KMS-11 (cell line): Measurements from ENCODE around the gene CHCHD6.

Experiments
- H2AFZ ChIP-seq: fragments of 200-600 bp; sonication (generic); 2 replicates; pipeline ENCODE4 v1.6.1; 2016; ENCODE audit warnings: antibody characterized with exemption, mixed run types, low read depth
- H3K27ac ChIP-seq: fragments of 200-600 bp; sonication (generic); 2 replicates; pipeline ENCODE4 v1.6.1; 2016; ENCODE audit warnings: mild to moderate bottlenecking, mixed run types
- H3K27me3 ChIP-seq: fragments of 200-600 bp; sonication (generic); 2 replicates; pipeline ENCODE4 v1.6.1; 2017; ENCODE audit warnings: mild to moderate bottlenecking, low read depth, mixed run types, moderate library complexity; ENCODE audit not compliant: insufficient read depth
- H3K36me3 ChIP-seq: fragments of 200-600 bp; sonication (generic); 2 replicates; pipeline ENCODE4 v1.6.1; 2017; ENCODE audit warnings: mild to moderate bottlenecking, mixed run types; ENCODE audit not compliant: insufficient read depth
- H3K4me1 ChIP-seq: fragments of 200-600 bp; sonication (generic); 2 replicates; pipeline ENCODE4 v1.6.1; 2016; ENCODE audit warnings: mild to moderate bottlenecking, low read depth, mixed run types; ENCODE audit not compliant: poor library complexity, severe bottlenecking
- H3K4me2 ChIP-seq: fragments of 200-600 bp; sonication (generic); 2 replicates; pipeline ENCODE4 v1.7.0; 2016; ENCODE audit warnings: mild to moderate bottlenecking, mixed run types
- H3K4me3 ChIP-seq: fragments of 200-600 bp; sonication (generic); IDR thresholded peaks from 2 replicates; pipeline ENCODE4 v1.6.1; 2017; ENCODE audit warnings: low read depth, low read length, mixed read lengths; ENCODE audit not compliant: insufficient read depth
- H3K79me2 ChIP-seq: fragments of 200-600 bp; sonication (generic); 2 replicates; pipeline ENCODE4 v1.6.1; 2016; ENCODE audit warnings: low read depth, mixed run types; ENCODE audit not compliant: insufficient read depth
- H3K9ac ChIP-seq: fragments of 200-600 bp; sonication (generic); 2 replicates; pipeline ENCODE4 v1.6.1; 2016; ENCODE audit warnings: mild to moderate bottlenecking, mixed run types
- H4K20me1 ChIP-seq: fragments of 200-600 bp; sonication (generic); 2 replicates; pipeline ENCODE4 v1.6.1; 2016; ENCODE audit warnings: mild to moderate bottlenecking, mixed run types; ENCODE audit not compliant: insufficient read depth
- TF ChIP-seq, protein P1 (sequence below): fragments of 200-600 bp; sonication (generic); conservative IDR thresholded peaks from 2 replicates; pipeline ENCODE4 v1.6.1; 2017; ENCODE audit warnings: low read depth, mild to moderate bottlenecking, antibody characterized with exemption, low read length, moderate library complexity, mixed read lengths

CHCHD6 gene

DNA sequence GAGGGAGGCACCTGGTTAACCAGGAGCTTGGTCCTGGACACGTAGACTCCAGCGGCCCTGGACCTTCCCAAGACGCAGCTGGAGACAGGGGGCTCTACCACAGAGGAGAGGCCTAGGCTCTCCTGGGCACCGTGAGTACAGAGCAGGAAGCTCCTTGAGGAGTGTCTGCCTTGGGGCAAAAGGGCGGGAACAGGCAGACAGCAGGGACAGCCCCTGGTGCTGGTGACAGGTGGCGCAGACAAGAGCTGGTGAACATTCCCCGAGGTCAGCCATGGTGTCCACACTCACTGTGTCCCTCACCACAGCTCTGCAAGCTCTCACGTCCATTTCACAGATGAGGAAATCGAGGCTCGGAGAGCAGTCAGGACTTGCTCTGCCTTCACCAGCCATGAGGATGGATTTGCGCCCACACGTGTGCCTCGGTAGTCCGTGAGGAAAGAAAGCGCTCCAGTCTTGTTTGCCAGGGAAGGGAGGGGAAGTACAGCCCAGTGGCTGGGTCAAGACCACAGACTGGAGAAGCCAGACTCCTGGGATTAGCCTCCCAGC is 276.3 kb downstream of the CHCHD6 start:
- Histone ChIP-seq H3K79me2 (peaks cover 17% of the 10 kb centered on the region; the same call in 1 of the 2 replicates), H2AFZ (no peak overlapping the region), H3K36me3 (no peaks in the 10 kb centered on the region), H3K27me3 (no peaks in the 10 kb centered on the region), H4K20me1 (no peaks in the 10 kb centered on the region), H3K4me3 (no peak overlapping the region), H3K27ac (no peak overlapping the region), H3K4me1 (peaks cover 7% of the 10 kb centered on the region), H3K9ac (no peak overlapping the region), H3K4me2 (no peak overlapping the region)
- TF ChIP-seq, protein P1, sequence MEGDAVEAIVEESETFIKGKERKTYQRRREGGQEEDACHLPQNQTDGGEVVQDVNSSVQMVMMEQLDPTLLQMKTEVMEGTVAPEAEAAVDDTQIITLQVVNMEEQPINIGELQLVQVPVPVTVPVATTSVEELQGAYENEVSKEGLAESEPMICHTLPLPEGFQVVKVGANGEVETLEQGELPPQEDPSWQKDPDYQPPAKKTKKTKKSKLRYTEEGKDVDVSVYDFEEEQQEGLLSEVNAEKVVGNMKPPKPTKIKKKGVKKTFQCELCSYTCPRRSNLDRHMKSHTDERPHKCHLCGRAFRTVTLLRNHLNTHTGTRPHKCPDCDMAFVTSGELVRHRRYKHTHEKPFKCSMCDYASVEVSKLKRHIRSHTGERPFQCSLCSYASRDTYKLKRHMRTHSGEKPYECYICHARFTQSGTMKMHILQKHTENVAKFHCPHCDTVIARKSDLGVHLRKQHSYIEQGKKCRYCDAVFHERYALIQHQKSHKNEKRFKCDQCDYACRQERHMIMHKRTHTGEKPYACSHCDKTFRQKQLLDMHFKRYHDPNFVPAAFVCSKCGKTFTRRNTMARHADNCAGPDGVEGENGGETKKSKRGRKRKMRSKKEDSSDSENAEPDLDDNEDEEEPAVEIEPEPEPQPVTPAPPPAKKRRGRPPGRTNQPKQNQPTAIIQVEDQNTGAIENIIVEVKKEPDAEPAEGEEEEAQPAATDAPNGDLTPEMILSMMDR = no peak

DNA sequence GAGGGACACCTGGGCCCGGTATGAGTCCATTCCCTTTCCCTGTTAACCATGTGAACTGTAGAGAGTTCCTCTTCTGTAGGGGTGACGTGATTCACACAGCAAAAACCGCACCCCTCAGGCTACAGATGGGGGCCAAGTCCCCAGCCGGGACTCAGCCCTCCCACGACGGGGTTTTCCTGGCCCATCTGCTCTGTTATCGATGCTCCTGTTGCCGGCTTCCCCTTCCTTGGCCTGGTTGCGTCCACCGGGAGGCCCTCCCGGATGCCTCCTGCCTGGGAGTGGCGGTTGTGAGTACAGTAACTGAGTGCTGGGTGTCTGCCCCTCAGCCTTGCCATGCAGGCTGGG is 278.1 kb downstream of the CHCHD6 start:
- Histone ChIP-seq H3K36me3 (no peaks in the 10 kb centered on the region), H3K4me2 (peak overlapping the region; percentile 95), H4K20me1 (no peaks in the 10 kb centered on the region), H3K9ac (peak overlapping the region; percentile 88), H3K27ac (peak overlapping the region; percentile 72), H3K27me3 (no peaks in the 10 kb centered on the region), H3K4me1 (peaks cover 7% of the 10 kb centered on the region), H2AFZ (peak overlapping the region; percentile 95), H3K79me2 (peaks cover 31% of the 10 kb centered on the region; the same call in 1 of the 2 replicates), H3K4me3 (no peak overlapping the region)
- TF ChIP-seq, protein P1 = no peak

DNA sequence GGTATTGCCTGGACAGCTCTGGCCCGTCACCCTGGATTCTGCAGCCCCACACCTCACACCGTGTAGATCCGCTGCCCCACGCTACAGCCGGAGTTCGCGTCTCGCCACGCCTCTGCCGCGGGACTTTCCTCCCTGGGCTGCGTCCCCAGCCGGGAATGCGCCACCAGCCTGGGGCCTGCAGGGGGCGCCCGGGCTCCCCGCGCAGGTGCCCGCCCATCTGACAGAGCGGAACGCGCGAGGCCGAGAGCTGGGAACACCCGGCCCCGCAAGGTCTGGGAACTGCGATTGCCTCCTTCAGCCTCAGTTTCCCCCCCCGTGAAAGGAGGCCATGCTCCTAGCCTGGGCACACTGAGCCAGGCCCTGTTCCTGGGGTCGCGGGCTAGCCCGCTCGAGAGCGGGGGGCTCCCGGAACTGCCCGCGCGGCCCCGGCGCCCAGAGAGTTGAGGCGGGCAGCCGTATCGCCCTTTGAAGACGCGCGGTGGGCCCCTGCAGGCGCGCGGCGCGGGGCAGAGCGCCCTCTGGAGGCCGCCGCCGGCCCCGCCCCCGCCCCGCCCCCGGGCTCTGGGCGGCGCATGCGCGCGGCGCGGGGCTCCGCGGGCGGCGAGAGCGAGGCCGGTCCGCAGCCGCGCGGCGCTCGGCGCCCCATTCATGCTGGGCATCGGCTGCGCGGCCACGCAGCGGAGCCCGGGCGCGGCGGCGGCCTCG is 278.6 kb downstream of the CHCHD6 start, which contains the start of gene PLXNA1:
PLXNA1 (plus strand) TSS at position 645 of the 705 bp plus-strand sequence. CDS start 5,479 bp downstream, outside the sequence.
- Histone ChIP-seq H3K4me2 (peak within 1 kb of the TSS; percentile 95), H3K4me3 (peak within 1 kb of the TSS; percentile 68), H2AFZ (peak within 1 kb of the TSS; percentile 95), H3K79me2 (peaks cover 35% of the 10 kb centered on the region; the same call in 1 of the 2 replicates), H3K9ac (peak within 1 kb of the TSS; percentile 88), H3K27ac (peak within 1 kb of the TSS; percentile 72), H3K27me3 (no peaks in the 10 kb centered on the region), H3K36me3 (no peaks in the 10 kb centered on the region), H3K4me1 (peaks cover 7% of the 10 kb centered on the region), H4K20me1 (no peaks in the 10 kb centered on the region)
- TF ChIP-seq, protein P1 = peak; percentile 89

DNA sequence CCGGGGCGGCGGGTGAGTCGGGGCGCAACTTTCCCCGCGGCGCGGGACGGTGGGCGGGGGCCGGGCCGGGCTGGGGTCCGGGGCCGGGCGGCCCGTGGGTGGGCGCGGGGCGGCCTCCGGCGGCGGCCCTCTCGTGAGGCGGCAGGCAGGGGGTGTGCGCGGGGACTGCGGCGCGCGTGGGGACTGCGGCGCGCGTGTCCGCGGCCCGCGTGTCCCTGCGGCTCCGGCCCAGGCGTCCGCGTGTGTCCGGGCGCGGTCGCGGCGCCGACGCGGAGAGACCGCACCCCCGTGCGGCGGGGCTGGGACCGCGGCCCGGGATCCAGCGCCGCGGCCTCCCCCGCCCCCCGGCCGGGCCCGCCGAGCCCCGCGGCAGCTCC is 279.2 kb downstream of the CHCHD6 start:
- H3K4me2 ChIP-seq = no peak overlapping the region
- H4K20me1 ChIP-seq = no peaks in the 10 kb centered on the region
- peak overlapping the region; percentile 58; the same call in 1 of the 2 replicates for H3K9ac ChIP-seq
- peaks cover 41% of the 10 kb centered on the region; the same call in 1 of the 2 replicates for H3K79me2 ChIP-seq
- H2AFZ ChIP-seq = no peak overlapping the region
- no peak overlapping the region for H3K27ac ChIP-seq
- H3K36me3 ChIP-seq = no peaks in the 10 kb centered on the region
- no peaks in the 10 kb centered on the region for H3K27me3 ChIP-seq
- peak overlapping the region; percentile 40 for H3K4me3 ChIP-seq
- TF ChIP-seq, protein P1 = no peak
- H3K4me1 ChIP-seq = peaks cover 7% of the 10 kb centered on the region
